LNCaP clone FGC (cell line): Measurements from ENCODE around the gene RALGPS1.

Source experiments
- DNase-seq: peaks from one replicate; pipeline ENCODE4 v3.0.0-alpha.2; 2011; ENCODE audit warnings: low read depth
- H3K4me3 ChIP-seq: 2 replicates; pipeline ENCODE4 v1.5.1; 2011; ENCODE audit warnings: mild to moderate bottlenecking, low read depth, low read length, control low read depth
- TF ChIP-seq, protein P1 (sequence below): IDR thresholded peaks from 2 replicates; pipeline ENCODE4 v1.5.1; 2012; ENCODE audit warnings: mild to moderate bottlenecking; ENCODE audit not compliant: control insufficient read depth, insufficient read depth; ENCODE audit errors: extremely low read depth

Gene RALGPS1

GRCh38 chr9:127092041-127092608 lies 177.5 kb downstream of the RALGPS1 start:
- DNase-seq: no peak
- TF ChIP-seq, protein P1, sequence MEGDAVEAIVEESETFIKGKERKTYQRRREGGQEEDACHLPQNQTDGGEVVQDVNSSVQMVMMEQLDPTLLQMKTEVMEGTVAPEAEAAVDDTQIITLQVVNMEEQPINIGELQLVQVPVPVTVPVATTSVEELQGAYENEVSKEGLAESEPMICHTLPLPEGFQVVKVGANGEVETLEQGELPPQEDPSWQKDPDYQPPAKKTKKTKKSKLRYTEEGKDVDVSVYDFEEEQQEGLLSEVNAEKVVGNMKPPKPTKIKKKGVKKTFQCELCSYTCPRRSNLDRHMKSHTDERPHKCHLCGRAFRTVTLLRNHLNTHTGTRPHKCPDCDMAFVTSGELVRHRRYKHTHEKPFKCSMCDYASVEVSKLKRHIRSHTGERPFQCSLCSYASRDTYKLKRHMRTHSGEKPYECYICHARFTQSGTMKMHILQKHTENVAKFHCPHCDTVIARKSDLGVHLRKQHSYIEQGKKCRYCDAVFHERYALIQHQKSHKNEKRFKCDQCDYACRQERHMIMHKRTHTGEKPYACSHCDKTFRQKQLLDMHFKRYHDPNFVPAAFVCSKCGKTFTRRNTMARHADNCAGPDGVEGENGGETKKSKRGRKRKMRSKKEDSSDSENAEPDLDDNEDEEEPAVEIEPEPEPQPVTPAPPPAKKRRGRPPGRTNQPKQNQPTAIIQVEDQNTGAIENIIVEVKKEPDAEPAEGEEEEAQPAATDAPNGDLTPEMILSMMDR: no peak
- no peak overlapping the region for H3K4me3 ChIP-seq

- DNase-seq: no peak
- no peak overlapping the region for H3K4me3 ChIP-seq
- TF ChIP-seq, protein P1: no peak
These were observed 178.9 kb downstream of the RALGPS1 start for GRCh38 chr9:127093319-127094020.

DNA sequence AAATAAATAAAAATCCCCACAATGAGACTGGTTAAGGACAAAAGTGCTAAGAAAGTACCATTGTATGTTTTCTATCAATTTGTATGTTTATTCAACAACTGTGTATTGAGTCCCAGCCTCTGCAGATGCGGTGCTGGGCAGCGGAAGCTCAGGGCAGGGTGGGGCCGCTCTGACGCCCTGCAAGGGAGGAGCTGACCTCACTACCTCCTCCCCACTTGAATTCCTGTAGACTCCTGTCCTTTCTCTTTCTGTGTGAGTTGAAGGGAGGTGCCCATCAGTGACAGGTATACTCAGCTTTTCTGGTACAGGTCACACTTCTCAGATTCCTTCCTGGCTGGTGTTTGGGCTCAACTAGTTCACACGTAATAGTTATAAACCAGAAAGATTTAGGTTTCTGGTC lies 180.8 kb downstream of the RALGPS1 start:
- H3K4me3 ChIP-seq: no peak overlapping the region
- TF ChIP-seq, protein P1: no peak
- no peak for DNase-seq

- TF ChIP-seq, protein P1: no peak
- DNase-seq: no peak
- H3K4me3 ChIP-seq: no peak overlapping the region
These were observed 181.6 kb downstream of the RALGPS1 start for GRCh38 chr9:127096208-127096607.

DNA sequence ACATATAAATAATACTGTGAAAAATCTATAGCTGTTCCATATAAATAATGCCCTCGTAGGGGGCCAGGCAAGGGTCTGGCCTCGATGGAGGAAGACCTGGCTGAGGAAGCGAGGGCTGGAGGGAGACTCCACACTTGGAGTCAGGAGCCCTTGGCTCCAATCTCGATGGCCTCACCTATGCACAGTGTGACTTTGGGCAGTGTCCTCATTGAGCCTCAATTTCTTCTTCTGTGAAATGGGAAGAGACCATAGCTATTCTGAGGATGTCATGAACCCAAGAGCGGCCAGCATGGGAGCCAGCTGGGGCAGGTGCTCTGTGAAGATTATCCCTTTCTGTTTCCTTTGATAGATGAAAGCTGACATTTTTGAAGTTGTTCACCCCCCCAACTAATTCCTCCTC lies 183.1 kb downstream of the RALGPS1 start:
- no peak overlapping the region for H3K4me3 ChIP-seq
- TF ChIP-seq, protein P1: no peak
- no peak for DNase-seq

DNA sequence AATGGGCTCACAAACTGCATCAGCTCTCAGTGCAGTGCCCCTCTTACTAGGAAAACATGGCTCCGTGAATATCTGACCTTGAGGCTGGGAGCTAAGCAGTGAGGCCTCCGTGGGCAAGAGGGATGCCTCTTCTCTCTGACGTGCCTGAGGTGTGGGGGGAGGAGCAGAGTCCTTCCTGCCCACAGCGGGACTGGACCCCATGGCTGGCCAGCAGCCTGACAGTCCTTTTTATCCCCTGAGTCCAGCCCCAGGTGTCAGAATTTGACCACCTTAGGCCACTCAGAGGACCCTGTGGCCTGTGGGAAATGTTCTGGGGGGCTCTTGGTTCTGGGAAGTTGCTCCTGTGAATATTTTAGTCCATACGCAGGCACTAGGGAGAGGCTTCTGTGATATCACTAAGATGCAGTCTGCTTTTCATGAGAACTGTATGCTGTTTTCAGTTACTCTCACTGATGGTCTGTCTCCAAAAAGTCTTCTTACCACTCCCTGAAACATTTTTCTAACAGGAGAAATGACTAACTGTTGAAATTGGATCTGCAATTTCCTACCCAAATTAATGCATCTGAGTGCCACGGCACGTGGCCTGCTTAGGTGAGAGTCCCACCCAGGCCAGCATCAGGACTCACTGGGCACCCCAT lies 184.5 kb downstream of the RALGPS1 start:
- no peak for DNase-seq
- TF ChIP-seq, protein P1: no peak
- no peak overlapping the region for H3K4me3 ChIP-seq
